Measurements from ENCODE around the gene GSK3B.

Gene GSK3B

DNA sequence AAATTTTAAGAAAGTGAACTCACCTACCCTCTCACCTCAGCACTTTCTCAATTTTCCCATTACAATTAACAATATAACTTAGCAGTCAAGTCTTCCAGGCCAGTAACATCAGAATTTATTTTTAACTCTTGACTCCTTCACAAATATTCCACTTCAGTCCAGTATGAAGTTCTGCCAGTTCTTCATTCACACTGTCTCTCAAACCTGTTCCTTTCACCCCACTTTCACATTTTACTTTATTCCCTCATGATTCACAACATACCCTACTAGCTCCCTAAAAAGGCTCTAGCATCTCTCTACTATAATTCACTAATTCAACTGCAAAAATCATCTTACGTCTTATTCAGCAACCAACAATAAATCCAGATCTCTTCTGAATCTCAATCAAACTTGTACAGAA is 3.8 kb downstream of the GSK3B start:
- no peaks in the 10 kb centered on the region for H3K27me3 Mint-ChIP-seq (ENCODE audit: low read depth)
- no peaks in the 10 kb centered on the region for H3K9me3 Mint-ChIP-seq
- H3K36me3 Mint-ChIP-seq (ENCODE audit: low read depth) = peaks cover 13% of the 10 kb centered on the region
- peaks cover 17% of the 10 kb centered on the region for H3K4me1 Mint-ChIP-seq
- H3K4me3 Mint-ChIP-seq = no peak overlapping the region
- H3K27ac Mint-ChIP-seq = no peak overlapping the region
- TF ChIP-seq, protein P1, sequence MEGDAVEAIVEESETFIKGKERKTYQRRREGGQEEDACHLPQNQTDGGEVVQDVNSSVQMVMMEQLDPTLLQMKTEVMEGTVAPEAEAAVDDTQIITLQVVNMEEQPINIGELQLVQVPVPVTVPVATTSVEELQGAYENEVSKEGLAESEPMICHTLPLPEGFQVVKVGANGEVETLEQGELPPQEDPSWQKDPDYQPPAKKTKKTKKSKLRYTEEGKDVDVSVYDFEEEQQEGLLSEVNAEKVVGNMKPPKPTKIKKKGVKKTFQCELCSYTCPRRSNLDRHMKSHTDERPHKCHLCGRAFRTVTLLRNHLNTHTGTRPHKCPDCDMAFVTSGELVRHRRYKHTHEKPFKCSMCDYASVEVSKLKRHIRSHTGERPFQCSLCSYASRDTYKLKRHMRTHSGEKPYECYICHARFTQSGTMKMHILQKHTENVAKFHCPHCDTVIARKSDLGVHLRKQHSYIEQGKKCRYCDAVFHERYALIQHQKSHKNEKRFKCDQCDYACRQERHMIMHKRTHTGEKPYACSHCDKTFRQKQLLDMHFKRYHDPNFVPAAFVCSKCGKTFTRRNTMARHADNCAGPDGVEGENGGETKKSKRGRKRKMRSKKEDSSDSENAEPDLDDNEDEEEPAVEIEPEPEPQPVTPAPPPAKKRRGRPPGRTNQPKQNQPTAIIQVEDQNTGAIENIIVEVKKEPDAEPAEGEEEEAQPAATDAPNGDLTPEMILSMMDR (IDR thresholded peaks at IDR 0.05; ENCODE audit: unreplicated experiment in 3 of 3) = no peak

DNA sequence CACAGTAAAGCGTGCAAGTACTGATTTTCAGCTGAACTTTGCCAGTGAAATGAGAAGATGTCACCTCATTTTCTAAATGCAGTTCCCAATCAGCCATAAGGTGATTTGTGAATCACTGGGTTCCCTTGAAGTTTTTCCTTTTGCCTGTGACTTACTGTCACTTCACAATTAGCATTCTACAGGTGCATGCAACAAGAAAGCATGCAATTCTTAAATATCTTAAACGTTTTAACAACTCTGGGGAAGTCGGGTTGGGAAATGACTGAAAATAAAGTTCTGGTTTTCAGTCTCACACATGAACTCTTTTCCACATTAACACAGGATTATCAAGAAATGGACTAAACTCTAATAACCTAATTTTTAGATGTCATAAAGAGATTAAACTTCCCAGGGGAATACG is 5.2 kb downstream of the GSK3B start:
- no peak overlapping the region for H3K27ac Mint-ChIP-seq
- H3K36me3 Mint-ChIP-seq (ENCODE audit: low read depth) = peaks cover 16% of the 10 kb centered on the region
- H3K27me3 Mint-ChIP-seq (ENCODE audit: low read depth) = no peaks in the 10 kb centered on the region
- H3K4me1 Mint-ChIP-seq = peaks cover 16% of the 10 kb centered on the region
- no peaks in the 10 kb centered on the region for H3K9me3 Mint-ChIP-seq
- TF ChIP-seq, protein P1 (IDR thresholded peaks at IDR 0.05; ENCODE audit: unreplicated experiment in 3 of 3) = no peak
- peak overlapping the region; percentile 29 to 51 (median 48) for H3K4me3 Mint-ChIP-seq

- TF ChIP-seq, protein P1 (IDR thresholded peaks at IDR 0.05; ENCODE audit: unreplicated experiment in 3 of 3) = no peak
- H3K36me3 Mint-ChIP-seq (ENCODE audit: low read depth) = peaks cover 16% of the 10 kb centered on the region
- no peaks in the 10 kb centered on the region for H3K9me3 Mint-ChIP-seq
- no peak overlapping the region for H3K27ac Mint-ChIP-seq
- H3K4me1 Mint-ChIP-seq = peaks cover 17% of the 10 kb centered on the region
- H3K4me3 Mint-ChIP-seq = peak overlapping the region in 1 of 3 experiments; percentile 51
- H3K27me3 Mint-ChIP-seq (ENCODE audit: low read depth) = no peaks in the 10 kb centered on the region
These were observed 5.6 kb downstream of the GSK3B start for GRCh38 chr3:120088622-120089021.

- H3K4me1 Mint-ChIP-seq = peaks cover 22% of the 10 kb centered on the region
- no peaks in the 10 kb centered on the region for H3K27me3 Mint-ChIP-seq (ENCODE audit: low read depth)
- H3K4me3 Mint-ChIP-seq = no peak overlapping the region
- no peaks in the 10 kb centered on the region for H3K9me3 Mint-ChIP-seq
- TF ChIP-seq, protein P1 (IDR thresholded peaks at IDR 0.05; ENCODE audit: unreplicated experiment in 3 of 3) = no peak
- no peak overlapping the region for H3K27ac Mint-ChIP-seq
- H3K36me3 Mint-ChIP-seq (ENCODE audit: low read depth) = peaks cover 46% of the 10 kb centered on the region
These were observed 12.5 kb downstream of the GSK3B start for GRCh38 chr3:120081719-120082118.

DNA sequence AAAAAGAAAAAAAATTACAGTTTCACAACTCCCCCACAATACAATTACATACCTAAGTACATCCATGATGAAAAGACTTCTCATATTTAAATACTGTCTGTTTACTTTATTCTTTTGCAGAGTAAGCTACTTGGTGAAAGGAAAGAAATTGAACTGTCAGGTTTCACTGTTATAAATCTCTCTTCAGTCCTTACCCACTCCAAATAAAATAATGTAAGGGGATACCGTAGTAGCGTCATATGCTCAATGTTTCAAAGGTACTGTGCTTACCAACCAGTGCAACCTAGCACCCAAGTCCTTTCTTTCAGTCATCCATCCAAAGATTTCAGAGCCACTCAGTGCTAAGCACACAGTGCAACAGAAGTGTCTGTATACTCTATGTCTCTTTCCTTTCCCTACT is 13.4 kb downstream of the GSK3B start:
- Mint-ChIP-seq H3K27me3 (ENCODE audit: low read depth) (no peaks in the 10 kb centered on the region), H3K4me1 (peaks cover 19% of the 10 kb centered on the region), H3K36me3 (ENCODE audit: low read depth) (peaks cover 49% of the 10 kb centered on the region), H3K9me3 (peaks cover 5% of the 10 kb centered on the region), H3K27ac (no peak overlapping the region), H3K4me3 (no peak overlapping the region)
- TF ChIP-seq, protein P1 (IDR thresholded peaks at IDR 0.05; ENCODE audit: unreplicated experiment in 3 of 3) = no peak

DNA sequence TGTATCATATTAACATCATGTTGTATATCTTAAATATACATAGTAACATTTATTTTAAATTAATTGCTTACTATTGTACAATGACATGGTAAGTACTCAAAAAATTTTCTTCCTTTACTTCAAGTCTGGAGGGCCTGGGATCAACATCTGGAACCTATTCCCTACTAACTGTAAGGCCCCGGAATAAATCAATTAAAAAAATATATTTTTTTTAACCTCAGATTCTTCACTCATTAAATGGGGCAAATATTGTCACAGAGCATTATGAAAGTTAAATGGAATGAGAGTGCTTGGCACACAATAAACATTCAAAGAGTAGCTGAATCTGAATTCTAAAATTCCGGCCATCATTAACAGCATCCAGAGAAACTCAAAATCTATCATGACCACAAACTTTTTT is 16.5 kb downstream of the GSK3B start:
- TF ChIP-seq, protein P1 (IDR thresholded peaks at IDR 0.05; ENCODE audit: unreplicated experiment in 3 of 3) = no peak

More for the DNA sequence above, 16.5 kb downstream of the GSK3B start:
- Mint-ChIP-seq H3K27ac (peak overlapping the region in 2 of 3 experiments; percentile 6 to 16), H3K4me3 (no peak overlapping the region), H3K36me3 (ENCODE audit: low read depth) (peaks cover 70% of the 10 kb centered on the region), H3K4me1 (peaks cover 8% of the 10 kb centered on the region), H3K9me3 (peaks cover 6% of the 10 kb centered on the region), H3K27me3 (ENCODE audit: low read depth) (no peaks in the 10 kb centered on the region)

All from nephron (organoid).